Testis (tissue), 3 donors: ENCODE results near the gene PCDHGA1. TPM values are rescaled to one million over a fixed set of nuclear protein-coding genes. Genes with fewer than 3 reads are reported as not detected.
"Not testable (repeated sequence)": the region's sequence is repeated elsewhere in the genome, so short reads cannot be mapped to it uniquely, and the experiment has no call there.

Experiments used
- DNase-seq: peaks from one replicate; pipeline ENCODE4 v3.0.0-alpha.2; 2019
- H3K27ac ChIP-seq, 2 donors: fragments of 200-600 bp; sonication (generic); one replicate each; pipeline ENCODE4 v1.5.1; 2019
- H3K27me3 ChIP-seq: fragments of 200-600 bp; sonication (generic); one replicate; pipeline ENCODE4 v1.5.1; 2019
- H3K36me3 ChIP-seq: fragments of 200-600 bp; sonication (generic); one replicate; pipeline ENCODE4 v1.5.1; 2017; ENCODE audit warnings: low read depth; ENCODE audit errors: missing control alignments
- H3K4me1 ChIP-seq: fragments of 200-600 bp; sonication (generic); one replicate; pipeline ENCODE4 v1.5.1; 2019
- H3K4me3 ChIP-seq, 2 donors: fragments of 200-600 bp; sonication (generic); one replicate each; pipeline ENCODE4 v1.5.1; 2017 to 2019
- H3K9me3 ChIP-seq: fragments of 200-600 bp; sonication (generic); one replicate; pipeline ENCODE4 v1.5.1; 2017
- CTCF ChIP-seq, 3 experiments: fragments of 450-650 bp in 2 of 3; fragments of 200-600 bp in 1 of 3; sonication (generic) in 1 of 3; IDR thresholded peaks; one replicate each; pipeline ENCODE4 v1.5.1; 2016 to 2019; ENCODE audit warnings: antibody characterized with exemption in 3 of 3, mild to moderate bottlenecking in 2 of 3, moderate library complexity in 1 of 3
- POLR2A ChIP-seq: fragments of 450-650 bp; IDR thresholded peaks from one replicate; pipeline ENCODE4 v1.6.1; 2017; ENCODE audit warnings: antibody characterized with exemption, mild to moderate bottlenecking, moderate library complexity
- WGBS, 2 donors: methylation state at CpG; one replicate each; pipeline ENCODE4 v1.1.5; 2018; 5-methylcytosine and 5-hydroxymethylcytosine counted together
- intact Hi-C: fragments of 100-400 bp; cut with DNase I; formaldehyde crosslinking; loops from one replicate; pipeline ENCODE4 v1.15.1; 2023; ENCODE audit warnings: low total_unique reads
- polyA plus RNA-seq: library from polyadenylated mRNA; stranded (reverse); fragments of 350-450 nt; fragmentation: Illumina TruSeq; extraction: RNeasy Lipid Tissue Mini Kit (QIAGEN cat#74804); gene quantifications from one replicate; pipeline ENCODE4 v1.2.3, GENCODE V29; 2014; ENCODE audit warnings: low read depth, low replicate concordance; ENCODE audit not compliant: insufficient read depth
- total RNA-seq, 2 donors: library from RNA; depleted of rRNA; stranded (reverse); fragments of >200 nt; gene quantifications; one replicate each; pipeline ENCODE4 v1.2.3, GENCODE V29; 2016

The PCDHGA1 gene
- total and polyA plus RNA-seq, 3 donors from 2014 or later = 1.6 to 13.1 (median 8.7) TPM

- Histone ChIP-seq H3K4me3 (peak within 1 kb of the TSS; percentile 26 to 38), H3K4me1 (no peaks in the 10 kb centered on the region), H3K36me3 (no peaks in the 10 kb centered on the region), H3K27ac (no peak within 1 kb of the TSS), H3K27me3 (no peaks in the 10 kb centered on the region), H3K9me3 (no peaks in the 10 kb centered on the region)
- no peak for DNase-seq
- TF ChIP-seq POLR2A (no peak), CTCF (IDR thresholded peaks at IDR 0.05) (peak in 2 of 3 experiments; percentile 25 to 38)
- 15 to 16% methylated on average over 32 to 33 of the region's 33 CpGs for WGBS, 2 donors
- intact Hi-C loops = no loop called here
Measured at GRCh38 chr5:141430332-141431113, 100.2 kb downstream of the PCDHGA1 start, which contains the start of gene PCDHGA12. PCDHGA12 (plus strand) TSS chr5:141430507; CDS start chr5:141430760, 253 bp downstream.

- no peak overlapping the region for H3K27ac ChIP-seq
- H3K4me3 ChIP-seq = peak overlapping the region; percentile 26 to 38
- H3K27me3 ChIP-seq = no peaks in the 10 kb centered on the region
- DNase-seq = no peak
- no peaks in the 10 kb centered on the region for H3K9me3 ChIP-seq
- H3K4me1 ChIP-seq = no peaks in the 10 kb centered on the region
- TF ChIP-seq POLR2A (no peak), CTCF (IDR thresholded peaks at IDR 0.05) (no peak)
- 7 to 14% methylated on average over 3 to 37 of the region's 37 CpGs for WGBS, 2 donors
- intact Hi-C loops = no loop called here
- H3K36me3 ChIP-seq = no peaks in the 10 kb centered on the region
Measured at GRCh38 chr5:141431286-141431685, 101.0 kb downstream of the PCDHGA1 start.

- H3K9me3 ChIP-seq, H3K4me3 ChIP-seq, H3K36me3 ChIP-seq, H3K27me3 ChIP-seq, DNase-seq, H3K4me1 ChIP-seq, intact Hi-C loops, H3K27ac ChIP-seq: not testable (repeated sequence)
- 24 to 26% methylated on average over 5 to 38 of the region's 38 CpGs for WGBS, 2 donors
Measured at GRCh38 chr5:141432308-141432707, 102.0 kb downstream of the PCDHGA1 start.

- H3K36me3 ChIP-seq, intact Hi-C loops, H3K4me3 ChIP-seq, DNase-seq, H3K27ac ChIP-seq, H3K4me1 ChIP-seq, H3K9me3 ChIP-seq, H3K27me3 ChIP-seq: not testable (repeated sequence)
- 16 to 29% methylated on average over 19 to 29 of the region's 29 CpGs for WGBS, 2 donors
Measured at GRCh38 chr5:141432726-141433125, 102.4 kb downstream of the PCDHGA1 start.

GRCh38 chr5:141434006-141434405 lies 103.7 kb downstream of the PCDHGA1 start:
- 58 to 76% methylated on average over 2 of the region's 2 CpGs for WGBS, 2 donors

More at GRCh38 chr5:141434006-141434405, 103.7 kb downstream of the PCDHGA1 start:
- Histone ChIP-seq H3K4me3 (no peak overlapping the region), H3K36me3 (no peaks in the 10 kb centered on the region), H3K27me3 (no peaks in the 10 kb centered on the region), H3K4me1 (no peaks in the 10 kb centered on the region), H3K27ac (no peak overlapping the region), H3K9me3 (no peaks in the 10 kb centered on the region)
- intact Hi-C loops = no loop called here
- TF ChIP-seq CTCF (IDR thresholded peaks at IDR 0.05) = no peak
- no peak for TF ChIP-seq POLR2A
- DNase-seq = no peak
